ENCODE data around the gene GID4. TPM values are rescaled to one million over a fixed set of nuclear protein-coding genes. Genes with fewer than 3 reads are reported as not detected.

Gene GID4
- total RNA-seq, 4 donors from 2014 or later, result 3.0 to 14.0 (median 10.9) TPM

- Histone ChIP-seq H3K4me1 (peaks cover 0 to 12% (median 2%) of the 10 kb centered on the region in 4 donors), H3K4me3 (no peak overlapping the region), H3K9me3 (no peaks in the 10 kb centered on the region), H3K27me3 (no peaks in the 10 kb centered on the region), H3K36me3 (no peaks in the 10 kb centered on the region), H3K27ac (no peak overlapping the region)
- no peak for DNase-seq
- TF ChIP-seq CTCF (IDR thresholded peaks at IDR 0.05), result no peak
- TF ChIP-seq POLR2A (IDR thresholded peaks at IDR 0.05), result no peak
Measured at GRCh38 chr17:18084256-18084655, 45.0 kb downstream of the GID4 start.

GRCh38 chr17:18087610-18088491, 48.6 kb downstream of the GID4 start, which contains the start of gene DRG2:
Gene DRG2 (plus strand): TSS chr17:18087948. CDS start chr17:18088024, 76 bp downstream.
- Histone ChIP-seq H3K27me3 (no peaks in the 10 kb centered on the region), H3K36me3 (peaks cover 0 to 10% (median 0%) of the 10 kb centered on the region in 3 donors), H3K4me1 (peaks cover 0 to 12% (median 2%) of the 10 kb centered on the region in 4 donors), H3K9me3 (no peaks in the 10 kb centered on the region), H3K27ac (peak within 1 kb of the TSS; percentile 72 to 84 (median 79)), H3K4me3 (peak within 1 kb of the TSS; percentile 68 to 96 (median 82))
- TF ChIP-seq CTCF (IDR thresholded peaks at IDR 0.05) (peak in 3 of 6 experiments; percentile 16 to 29 (median 18)), POLR2A (IDR thresholded peaks at IDR 0.05) (peak; percentile 55 to 56)
- DNase-seq, result peak; percentile 84 to 94 (median 94)

- Histone ChIP-seq H3K27me3 (no peaks in the 10 kb centered on the region), H3K4me3 (no peak overlapping the region), H3K4me1 (peaks cover 0 to 12% (median 2%) of the 10 kb centered on the region in 4 donors), H3K27ac (no peak overlapping the region), H3K36me3 (peaks cover 0 to 20% (median 0%) of the 10 kb centered on the region in 3 donors), H3K9me3 (no peaks in the 10 kb centered on the region)
- TF ChIP-seq CTCF (IDR thresholded peaks at IDR 0.05), result no peak
- no peak for TF ChIP-seq POLR2A (IDR thresholded peaks at IDR 0.05)
- no peak for DNase-seq
Measured at GRCh38 chr17:18089613-18090012, 50.4 kb downstream of the GID4 start.

- H3K9me3 ChIP-seq, result no peaks in the 10 kb centered on the region
- TF ChIP-seq POLR2A (IDR thresholded peaks at IDR 0.05) (no peak), CTCF (IDR thresholded peaks at IDR 0.05) (peak in 2 of 6 experiments; percentile 17 to 30)
- peaks cover 0 to 56% (median 0%) of the 10 kb centered on the region in 3 donors for H3K36me3 ChIP-seq
- no peak overlapping the region for H3K4me3 ChIP-seq
- H3K27ac ChIP-seq, result no peak overlapping the region
- H3K27me3 ChIP-seq, result no peaks in the 10 kb centered on the region
- peaks cover 0 to 5% (median 0%) of the 10 kb centered on the region in 4 donors for H3K4me1 ChIP-seq
- DNase-seq, result no peak
Measured at GRCh38 chr17:18093616-18094408, 54.6 kb downstream of the GID4 start.

GRCh38 chr17:18094409-18094807, 55.2 kb downstream of the GID4 start:
- DNase-seq, result no peak
- peaks cover 0 to 62% (median 0%) of the 10 kb centered on the region in 3 donors for H3K36me3 ChIP-seq
- H3K4me1 ChIP-seq, result no peaks in the 10 kb centered on the region
- H3K27me3 ChIP-seq, result no peaks in the 10 kb centered on the region
- H3K9me3 ChIP-seq, result no peaks in the 10 kb centered on the region
- TF ChIP-seq POLR2A (IDR thresholded peaks at IDR 0.05) (no peak), CTCF (IDR thresholded peaks at IDR 0.05) (no peak)
- H3K4me3 ChIP-seq, result no peak overlapping the region
- no peak overlapping the region for H3K27ac ChIP-seq

Data from Peyer's patch (tissue), 4 donors.